ENCODE measurements around the gene CPNE2. TPM values are rescaled to one million over a fixed set of nuclear protein-coding genes. Genes with fewer than 3 reads are reported as not detected.
"Not testable (repeated sequence)": the region's sequence is repeated elsewhere in the genome, so short reads cannot be mapped to it uniquely, and the experiment has no call there.

The CPNE2 gene
- total RNA-seq, 1 experiment from 2014 or later, result 5.1 TPM

- Histone ChIP-seq H3K36me3 (ENCODE audit: insufficient read depth, low read length) (peaks cover 3% of the 10 kb centered on the region), H3K9me3 (ENCODE audit: low read length) (no peaks in the 10 kb centered on the region), H4K20me1 (ENCODE audit: insufficient read depth, low read depth, low read length) (no peaks in the 10 kb centered on the region), H3K79me2 (ENCODE audit: low read length) (peaks cover 96% of the 10 kb centered on the region), H3K9me2 (replicated peaks; ENCODE audit: insufficient read depth, low read length) (no peaks in the 10 kb centered on the region), H3K4me3 (ENCODE audit: low read length) (peak within 1 kb of the TSS; percentile 96), H3K4me2 (ENCODE audit: low read depth, low read length, poor library complexity, severe bottlenecking) (peak within 1 kb of the TSS; percentile 91), H2AFZ (ENCODE audit: low read length) (peak within 1 kb of the TSS; percentile 62; the same call in 1 of the 2 replicates), H3K9ac (ENCODE audit: low read length) (peak within 1 kb of the TSS; percentile 93), H3K27ac (ENCODE audit: low read length) (peak within 1 kb of the TSS; percentile 60), H3K27me3 (ENCODE audit: low read length) (no peaks in the 10 kb centered on the region), H3K4me1 (ENCODE audit: low read length) (peaks cover 39% of the 10 kb centered on the region)
- peak; percentile 100 for DNase-seq
Measured at GRCh38 chr16:57185945-57186871, 93.8 kb downstream of the CPNE2 start, which contains the start of the genes PSME3IP1 and RSPRY1. TSS of gene PSME3IP1 (minus strand) at chr16:57186039. CDS start at chr16:57173854, 12,185 bp downstream. TSS of gene RSPRY1 (plus strand) at chr16:57186329. CDS start at chr16:57204659, 18,330 bp downstream.

GRCh38 chr16:57186872-57187854, 94.8 kb downstream of the CPNE2 start:
- peak; percentile 76 for DNase-seq
- Histone ChIP-seq H3K9ac (ENCODE audit: low read length) (peak overlapping the region; percentile 93), H3K27ac (ENCODE audit: low read length) (peak overlapping the region; percentile 56), H3K36me3 (ENCODE audit: insufficient read depth, low read length) (peaks cover 3% of the 10 kb centered on the region), H3K9me3 (ENCODE audit: low read length) (no peaks in the 10 kb centered on the region), H3K4me1 (ENCODE audit: low read length) (peaks cover 48% of the 10 kb centered on the region), H3K4me3 (ENCODE audit: low read length) (peak overlapping the region; percentile 94), H4K20me1 (ENCODE audit: insufficient read depth, low read depth, low read length) (no peaks in the 10 kb centered on the region), H3K4me2 (ENCODE audit: low read depth, low read length, poor library complexity, severe bottlenecking) (peak overlapping the region; percentile 91), H3K79me2 (ENCODE audit: low read length) (peaks cover 96% of the 10 kb centered on the region), H3K27me3 (ENCODE audit: low read length) (no peaks in the 10 kb centered on the region), H3K9me2 (replicated peaks; ENCODE audit: insufficient read depth, low read length) (no peaks in the 10 kb centered on the region), H2AFZ (ENCODE audit: low read length) (peak overlapping the region; percentile 62; the same call in 1 of the 2 replicates)

GRCh38 chr16:57187902-57188710, 95.7 kb downstream of the CPNE2 start:
- H3K27me3 ChIP-seq (ENCODE audit: low read length); H2AFZ ChIP-seq (ENCODE audit: low read length); H3K9me2 ChIP-seq (replicated peaks; ENCODE audit: insufficient read depth, low read length); DNase-seq; H3K9me3 ChIP-seq (ENCODE audit: low read length); H3K36me3 ChIP-seq (ENCODE audit: insufficient read depth, low read length); H4K20me1 ChIP-seq (ENCODE audit: insufficient read depth, low read depth, low read length): not testable (repeated sequence)
- peak overlapping the region; percentile 91 for H3K4me2 ChIP-seq (ENCODE audit: low read depth, low read length, poor library complexity, severe bottlenecking)
- H3K27ac ChIP-seq (ENCODE audit: low read length), result peak overlapping the region; percentile 56
- H3K4me1 ChIP-seq (ENCODE audit: low read length), result peaks cover 47% of the 10 kb centered on the region
- H3K4me3 ChIP-seq (ENCODE audit: low read length), result peak overlapping the region; percentile 94
- peaks cover 96% of the 10 kb centered on the region for H3K79me2 ChIP-seq (ENCODE audit: low read length)
- peak overlapping the region; percentile 93 for H3K9ac ChIP-seq (ENCODE audit: low read length)

GRCh38 chr16:57188711-57189002, 96.3 kb downstream of the CPNE2 start:
- Histone ChIP-seq H3K79me2 (ENCODE audit: low read length) (peaks cover 96% of the 10 kb centered on the region), H3K27ac (ENCODE audit: low read length) (no peak overlapping the region), H3K4me2 (ENCODE audit: low read depth, low read length, poor library complexity, severe bottlenecking) (no peak overlapping the region), H3K9ac (ENCODE audit: low read length) (no peak overlapping the region), H3K9me2 (replicated peaks; ENCODE audit: insufficient read depth, low read length) (no peaks in the 10 kb centered on the region), H3K27me3 (ENCODE audit: low read length) (no peaks in the 10 kb centered on the region), H2AFZ (ENCODE audit: low read length) (no peak overlapping the region), H3K9me3 (ENCODE audit: low read length) (no peaks in the 10 kb centered on the region), H3K36me3 (ENCODE audit: insufficient read depth, low read length) (peaks cover 3% of the 10 kb centered on the region), H4K20me1 (ENCODE audit: insufficient read depth, low read depth, low read length) (no peaks in the 10 kb centered on the region), H3K4me3 (ENCODE audit: low read length) (no peak overlapping the region), H3K4me1 (ENCODE audit: low read length) (peaks cover 42% of the 10 kb centered on the region)
- no peak for DNase-seq

- H3K4me2 ChIP-seq (ENCODE audit: low read depth, low read length, poor library complexity, severe bottlenecking); H3K4me3 ChIP-seq (ENCODE audit: low read length); H3K9me3 ChIP-seq (ENCODE audit: low read length); H3K27me3 ChIP-seq (ENCODE audit: low read length); H3K27ac ChIP-seq (ENCODE audit: low read length); H3K36me3 ChIP-seq (ENCODE audit: insufficient read depth, low read length); H3K9ac ChIP-seq (ENCODE audit: low read length); H3K9me2 ChIP-seq (replicated peaks; ENCODE audit: insufficient read depth, low read length); H4K20me1 ChIP-seq (ENCODE audit: insufficient read depth, low read depth, low read length); DNase-seq; H2AFZ ChIP-seq (ENCODE audit: low read length): not testable (repeated sequence)
- Histone ChIP-seq H3K79me2 (ENCODE audit: low read length) (peaks cover 96% of the 10 kb centered on the region), H3K4me1 (ENCODE audit: low read length) (peaks cover 38% of the 10 kb centered on the region)
Measured at GRCh38 chr16:57189527-57189926, 97.1 kb downstream of the CPNE2 start.

GRCh38 chr16:57190136-57190535, 97.8 kb downstream of the CPNE2 start:
- Histone ChIP-seq H3K9me2 (replicated peaks; ENCODE audit: insufficient read depth, low read length) (no peaks in the 10 kb centered on the region), H3K4me3 (ENCODE audit: low read length) (no peak overlapping the region), H3K79me2 (ENCODE audit: low read length) (peaks cover 96% of the 10 kb centered on the region), H3K4me1 (ENCODE audit: low read length) (peaks cover 38% of the 10 kb centered on the region), H3K27ac (ENCODE audit: low read length) (no peak overlapping the region), H3K27me3 (ENCODE audit: low read length) (no peaks in the 10 kb centered on the region), H3K9ac (ENCODE audit: low read length) (no peak overlapping the region), H3K4me2 (ENCODE audit: low read depth, low read length, poor library complexity, severe bottlenecking) (no peak overlapping the region), H3K36me3 (ENCODE audit: insufficient read depth, low read length) (peaks cover 3% of the 10 kb centered on the region), H4K20me1 (ENCODE audit: insufficient read depth, low read depth, low read length) (no peaks in the 10 kb centered on the region), H3K9me3 (ENCODE audit: low read length) (no peaks in the 10 kb centered on the region), H2AFZ (ENCODE audit: low read length) (no peak overlapping the region)
- no peak for DNase-seq

GRCh38 chr16:57191056-57191571, 98.7 kb downstream of the CPNE2 start:
- peaks cover 38% of the 10 kb centered on the region for H3K4me1 ChIP-seq (ENCODE audit: low read length)
- no peaks in the 10 kb centered on the region for H3K9me2 ChIP-seq (replicated peaks; ENCODE audit: insufficient read depth, low read length)
- no peak overlapping the region for H3K9ac ChIP-seq (ENCODE audit: low read length)
- H2AFZ ChIP-seq (ENCODE audit: low read length), result no peak overlapping the region
- H3K4me3 ChIP-seq (ENCODE audit: low read length), result no peak overlapping the region
- H3K36me3 ChIP-seq (ENCODE audit: insufficient read depth, low read length), result peaks cover 3% of the 10 kb centered on the region
- H3K27me3 ChIP-seq (ENCODE audit: low read length), result no peaks in the 10 kb centered on the region
- H3K4me2 ChIP-seq (ENCODE audit: low read depth, low read length, poor library complexity, severe bottlenecking), result no peak overlapping the region
- H3K79me2 ChIP-seq (ENCODE audit: low read length), result peaks cover 97% of the 10 kb centered on the region
- no peak overlapping the region for H3K27ac ChIP-seq (ENCODE audit: low read length)
- no peaks in the 10 kb centered on the region for H3K9me3 ChIP-seq (ENCODE audit: low read length)
- H4K20me1 ChIP-seq (ENCODE audit: insufficient read depth, low read depth, low read length), result no peaks in the 10 kb centered on the region
- no peak for DNase-seq

All from Karpas-422 (cell line).